Stomach (tissue), 9 donors: ENCODE measurements around the gene PDHB. TPM values are rescaled to one million over a fixed set of nuclear protein-coding genes. Genes with fewer than 3 reads are reported as not detected.

ENCODE experiments used
- DNase-seq, 2 donors: peaks; one replicate each; pipeline versions ENCODE4 v3.0.0 to v3.0.0-alpha.2; 2013 to 2019
- H3K27ac ChIP-seq, 5 donors: fragments of 200-600 bp in 4 of 5; sonication (generic) in 4 of 5; one replicate each; pipeline ENCODE4 v1.5.1; 2013 to 2019; ENCODE audit warnings: mild to moderate bottlenecking in 1 of 5, moderate library complexity in 1 of 5
- H3K27me3 ChIP-seq, 3 donors: fragments of 200-600 bp; sonication (generic); one replicate each; pipeline ENCODE4 v1.5.1; 2017 to 2019; ENCODE audit warnings: mixed run types in 1 of 3
- H3K36me3 ChIP-seq, 4 donors: fragments of 200-600 bp; sonication (generic); 1 replicate in 3 of 4; 2 replicates in 1 of 4; pipeline ENCODE4 v1.5.1; 2016 to 2019
- H3K4me1 ChIP-seq, 4 donors: fragments of 200-600 bp; sonication (generic); one replicate each; pipeline ENCODE4 v1.5.1; 2016 to 2019
- H3K4me3 ChIP-seq, 4 donors: fragments of 200-600 bp; sonication (generic) in 3 of 4; one replicate each; pipeline ENCODE4 v1.5.1; 2016 to 2019; ENCODE audit warnings: mild to moderate bottlenecking in 1 of 4
- H3K9me3 ChIP-seq, 4 donors: fragments of 200-600 bp; sonication (generic); one replicate each; pipeline ENCODE4 v1.5.1; 2016 to 2019
- EP300 ChIP-seq: sonication (generic); formaldehyde crosslinking; IDR thresholded peaks from one replicate; pipeline ENCODE4 v1.6.1; 2017; ENCODE audit warnings: antibody characterized with exemption
- POLR2A ChIP-seq, 4 donors: fragments of 450-650 bp; IDR thresholded peaks; one replicate each; pipeline ENCODE4 v1.6.1; 2016; ENCODE audit warnings: antibody characterized with exemption in 4 of 4, control low read depth in 2 of 4, mild to moderate bottlenecking in 1 of 4, moderate library complexity in 1 of 4
- POLR2AphosphoS5 ChIP-seq, 3 donors: sonication (generic); formaldehyde crosslinking; IDR thresholded peaks; one replicate each; pipeline ENCODE4 v1.6.1; 2016; ENCODE audit warnings: antibody characterized with exemption in 3 of 3
- WGBS, 5 donors: extraction: QIAGEN DNeasy Blood & Tissue Kit in 3 of 5; methylation state at CpG; one replicate each; pipeline versions ENCODE4 v1.1.5 to v1.1.7; 2013 to 2018; 5-methylcytosine and 5-hydroxymethylcytosine counted together
- intact Hi-C: fragments of 100-400 bp; cut with DNase I; formaldehyde crosslinking; loops from one replicate; pipeline ENCODE4 v1.15.1; 2023; ENCODE audit warnings: low total_unique reads
- polyA plus RNA-seq, 3 donors: library from polyadenylated mRNA; stranded (reverse); fragments of 200-250 nt; gene quantifications; one replicate each; pipeline ENCODE4 v1.2.3, GENCODE V29; 2013
- total RNA-seq, 5 donors: library from RNA; depleted of rRNA; stranded (reverse); fragments of >200 nt; gene quantifications; one replicate each; pipeline versions ENCODE4 v1.1.0 to v1.2.3, GENCODE V29; 2014 to 2016
- TF ChIP-seq, protein P1 (sequence below), 7 experiments: fragments of 450-650 bp in 4 of 7; fragments of 200-600 bp in 3 of 7; sonication (generic) in 3 of 7; IDR thresholded peaks; one replicate each; pipeline ENCODE4 v1.5.1; 2016 to 2019; ENCODE audit warnings: antibody characterized with exemption in 7 of 7, control low read depth in 2 of 7, mild to moderate bottlenecking in 1 of 7
- donor health status: healthy with polysubstance abuse.
- donor health status: Bipolar disorder and iron deficiency.
- donor health status: healthy.

PDHB gene
- total and polyA plus RNA-seq, 8 donors: 24.5 to 246 (median 86.2) TPM

DNA sequence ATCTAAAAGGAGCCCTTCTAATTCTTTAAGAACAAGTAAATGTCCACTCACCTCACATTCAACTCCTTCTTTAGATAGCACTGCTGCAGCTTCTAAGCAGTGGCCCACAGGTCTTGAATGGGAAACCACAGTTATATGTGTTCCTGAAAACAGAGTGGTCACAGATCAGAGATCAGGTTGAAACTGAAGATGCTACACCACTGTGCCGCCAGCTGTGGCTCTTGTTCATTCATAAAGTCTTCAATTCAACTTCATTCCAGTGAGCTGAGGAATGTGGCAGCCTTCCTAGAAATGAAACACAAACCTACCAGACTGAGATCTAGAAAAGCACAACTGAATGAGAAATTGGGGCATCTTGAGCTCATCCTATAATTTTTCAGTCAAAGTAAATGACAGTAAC is 4.0 kb downstream of the PDHB start:
- intact Hi-C loops: no loop called here
- no peaks in the 10 kb centered on the region for H3K9me3 ChIP-seq
- H3K4me1 ChIP-seq: peaks cover 17 to 55% (median 28%) of the 10 kb centered on the region in 4 donors
- no peak overlapping the region for H3K4me3 ChIP-seq
- 0 to 86% (median 0%) methylated on average over 1 of the region's 1 CpG for WGBS, 5 donors
- no peaks in the 10 kb centered on the region for H3K27me3 ChIP-seq
- H3K36me3 ChIP-seq: peaks cover 59 to 73% (median 72%) of the 10 kb centered on the region in 4 donors
- H3K27ac ChIP-seq: no peak overlapping the region
- TF ChIP-seq, protein P1, sequence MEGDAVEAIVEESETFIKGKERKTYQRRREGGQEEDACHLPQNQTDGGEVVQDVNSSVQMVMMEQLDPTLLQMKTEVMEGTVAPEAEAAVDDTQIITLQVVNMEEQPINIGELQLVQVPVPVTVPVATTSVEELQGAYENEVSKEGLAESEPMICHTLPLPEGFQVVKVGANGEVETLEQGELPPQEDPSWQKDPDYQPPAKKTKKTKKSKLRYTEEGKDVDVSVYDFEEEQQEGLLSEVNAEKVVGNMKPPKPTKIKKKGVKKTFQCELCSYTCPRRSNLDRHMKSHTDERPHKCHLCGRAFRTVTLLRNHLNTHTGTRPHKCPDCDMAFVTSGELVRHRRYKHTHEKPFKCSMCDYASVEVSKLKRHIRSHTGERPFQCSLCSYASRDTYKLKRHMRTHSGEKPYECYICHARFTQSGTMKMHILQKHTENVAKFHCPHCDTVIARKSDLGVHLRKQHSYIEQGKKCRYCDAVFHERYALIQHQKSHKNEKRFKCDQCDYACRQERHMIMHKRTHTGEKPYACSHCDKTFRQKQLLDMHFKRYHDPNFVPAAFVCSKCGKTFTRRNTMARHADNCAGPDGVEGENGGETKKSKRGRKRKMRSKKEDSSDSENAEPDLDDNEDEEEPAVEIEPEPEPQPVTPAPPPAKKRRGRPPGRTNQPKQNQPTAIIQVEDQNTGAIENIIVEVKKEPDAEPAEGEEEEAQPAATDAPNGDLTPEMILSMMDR (IDR thresholded peaks at IDR 0.05): no peak
- TF ChIP-seq POLR2A (IDR thresholded peaks at IDR 0.05) (no peak), EP300 (no peak), POLR2AphosphoS5 (IDR thresholded peaks at IDR 0.05) (no peak)
- DNase-seq: no peak

DNA sequence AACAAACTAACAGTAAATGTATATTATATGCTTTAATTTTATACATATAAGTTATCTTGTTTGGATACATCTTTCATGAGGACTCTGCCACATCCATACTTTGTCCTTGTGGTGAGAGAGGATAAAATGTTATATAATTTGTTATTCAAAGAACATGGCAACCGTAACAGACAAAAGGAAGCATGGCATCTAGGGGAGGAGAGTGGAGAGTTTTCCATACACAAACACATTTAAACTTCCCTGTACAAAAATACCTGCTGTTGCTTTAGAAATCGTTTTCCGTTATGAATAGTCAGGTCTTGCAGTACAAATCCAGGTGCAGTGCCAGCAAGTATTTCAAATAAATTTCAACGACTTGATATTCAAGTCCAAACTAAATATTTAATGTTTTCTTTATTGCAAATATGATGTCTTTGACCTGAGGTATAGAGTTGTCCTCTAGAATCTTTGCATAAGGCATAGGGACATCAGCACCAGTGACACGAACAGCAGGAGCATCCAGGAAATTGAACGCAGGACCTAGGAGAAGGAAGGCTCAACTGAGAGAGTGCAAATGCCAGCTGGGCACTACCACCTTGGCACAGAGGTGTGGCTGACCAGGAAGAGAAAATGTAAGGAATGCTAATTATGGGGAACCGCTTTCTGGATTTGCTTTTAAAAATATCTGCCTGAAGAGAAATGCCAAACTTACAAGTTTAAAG is 5.8 kb downstream of the PDHB start:
- intact Hi-C loops: no loop called here

GRCh38 chr3:58425782-58426181 is 7.8 kb downstream of the PDHB start:
- Histone ChIP-seq H3K27me3 (no peaks in the 10 kb centered on the region), H3K4me3 (no peak overlapping the region), H3K4me1 (peaks cover 0 to 41% (median 17%) of the 10 kb centered on the region in 4 donors), H3K27ac (no peak overlapping the region), H3K9me3 (no peaks in the 10 kb centered on the region), H3K36me3 (peaks cover 58 to 100% (median 100%) of the 10 kb centered on the region in 4 donors)
- DNase-seq: no peak
- no peak for TF ChIP-seq POLR2AphosphoS5 (IDR thresholded peaks at IDR 0.05)
- TF ChIP-seq, protein P1 (IDR thresholded peaks at IDR 0.05): no peak
- no peak for TF ChIP-seq EP300
- no peak for TF ChIP-seq POLR2A (IDR thresholded peaks at IDR 0.05)
- WGBS, 5 donors: 60 to 70% (median 68%) methylated on average over 2 of the region's 2 CpGs
- intact Hi-C loops: no loop called here

More for the DNA sequence above, 5.8 kb downstream of the PDHB start:
- H3K9me3 ChIP-seq: no peaks in the 10 kb centered on the region
- 35 to 60% (median 58%) methylated on average over 7 of the region's 7 CpGs for WGBS, 5 donors
- H3K27ac ChIP-seq: no peak overlapping the region
- H3K4me1 ChIP-seq: peaks cover 9 to 53% (median 27%) of the 10 kb centered on the region in 4 donors
- no peaks in the 10 kb centered on the region for H3K27me3 ChIP-seq
- DNase-seq: no peak
- H3K4me3 ChIP-seq: no peak overlapping the region
- peaks cover 63 to 92% (median 91%) of the 10 kb centered on the region in 4 donors for H3K36me3 ChIP-seq
- TF ChIP-seq, protein P1 (IDR thresholded peaks at IDR 0.05): no peak
- TF ChIP-seq EP300 (no peak), POLR2AphosphoS5 (IDR thresholded peaks at IDR 0.05) (no peak), POLR2A (IDR thresholded peaks at IDR 0.05) (no peak)

- 53 to 73% (median 66%) methylated on average over 8 of the region's 8 CpGs for WGBS, 5 donors
- DNase-seq: no peak
- peaks cover 0 to 42% (median 20%) of the 10 kb centered on the region in 4 donors for H3K4me1 ChIP-seq
- peaks cover 46 to 92% (median 91%) of the 10 kb centered on the region in 4 donors for H3K36me3 ChIP-seq
- intact Hi-C loops: no loop called here
- H3K27me3 ChIP-seq: no peaks in the 10 kb centered on the region
- no peak overlapping the region for H3K4me3 ChIP-seq
- peak overlapping the region in 2 of 5 donors; percentile 12 to 16 for H3K27ac ChIP-seq
- TF ChIP-seq, protein P1 (IDR thresholded peaks at IDR 0.05): no peak
- no peak for TF ChIP-seq POLR2A (IDR thresholded peaks at IDR 0.05)
- TF ChIP-seq POLR2AphosphoS5 (IDR thresholded peaks at IDR 0.05): no peak
- no peak for TF ChIP-seq EP300
- H3K9me3 ChIP-seq: no peaks in the 10 kb centered on the region
Observed at GRCh38 chr3:58424613-58425012, 9.0 kb downstream of the PDHB start.
